Peyer's patch (tissue), 4 donors: Measurements from ENCODE around the gene UBAC2. TPM values are rescaled to one million over a fixed set of nuclear protein-coding genes. Genes with fewer than 3 reads are reported as not detected.

ENCODE experiments used
- DNase-seq, 3 donors: peaks; one replicate each; pipeline ENCODE4 v3.0.0-alpha.2; 2017 to 2019
- H3K27ac ChIP-seq, 4 donors: fragments of 200-600 bp; sonication (generic); one replicate each; pipeline ENCODE4 v1.5.1; 2016 to 2019
- H3K27me3 ChIP-seq, 2 donors: fragments of 200-600 bp; sonication (generic); one replicate each; pipeline ENCODE4 v1.5.1; 2019
- H3K36me3 ChIP-seq, 3 donors: fragments of 200-600 bp; sonication (generic); one replicate each; pipeline ENCODE4 v1.5.1; 2016 to 2019
- H3K4me1 ChIP-seq, 4 donors: fragments of 200-600 bp; sonication (generic); one replicate each; pipeline ENCODE4 v1.5.1; 2016 to 2019
- H3K4me3 ChIP-seq, 4 donors: fragments of 200-600 bp; sonication (generic); 1 replicate in 3 of 4; 2 replicates in 1 of 4; pipeline ENCODE4 v1.5.1; 2016 to 2019; ENCODE audit warnings: mild to moderate bottlenecking in 1 of 4
- H3K9me3 ChIP-seq, 4 donors: fragments of 200-600 bp; sonication (generic); one replicate each; pipeline ENCODE4 v1.5.1; 2016 to 2019; ENCODE audit warnings: mild to moderate bottlenecking in 1 of 4
- POLR2A ChIP-seq, 2 donors: fragments of 450-650 bp; IDR thresholded peaks; one replicate each; pipeline ENCODE4 v1.5.1; 2017; ENCODE audit warnings: antibody characterized with exemption in 2 of 2, mild to moderate bottlenecking in 2 of 2, moderate library complexity in 2 of 2
- total RNA-seq, 4 donors: library from RNA; depleted of rRNA; stranded (reverse); fragments of >200 nt; gene quantifications; one replicate each; pipeline ENCODE4 v1.1.0, GENCODE V29; 2016
- TF ChIP-seq, protein P1 (sequence below), 6 experiments: fragments of 450-650 bp in 4 of 6; fragments of 200-600 bp in 2 of 6; sonication (generic) in 1 of 6; IDR thresholded peaks; one replicate each; pipeline ENCODE4 v1.5.1; 2017 to 2019; ENCODE audit warnings: antibody characterized with exemption in 6 of 6, mild to moderate bottlenecking in 3 of 6, moderate library complexity in 1 of 6

Gene UBAC2
- total RNA-seq, 4 donors from 2014 or later = 38.8 to 67.8 (median 63.4) TPM

DNA sequence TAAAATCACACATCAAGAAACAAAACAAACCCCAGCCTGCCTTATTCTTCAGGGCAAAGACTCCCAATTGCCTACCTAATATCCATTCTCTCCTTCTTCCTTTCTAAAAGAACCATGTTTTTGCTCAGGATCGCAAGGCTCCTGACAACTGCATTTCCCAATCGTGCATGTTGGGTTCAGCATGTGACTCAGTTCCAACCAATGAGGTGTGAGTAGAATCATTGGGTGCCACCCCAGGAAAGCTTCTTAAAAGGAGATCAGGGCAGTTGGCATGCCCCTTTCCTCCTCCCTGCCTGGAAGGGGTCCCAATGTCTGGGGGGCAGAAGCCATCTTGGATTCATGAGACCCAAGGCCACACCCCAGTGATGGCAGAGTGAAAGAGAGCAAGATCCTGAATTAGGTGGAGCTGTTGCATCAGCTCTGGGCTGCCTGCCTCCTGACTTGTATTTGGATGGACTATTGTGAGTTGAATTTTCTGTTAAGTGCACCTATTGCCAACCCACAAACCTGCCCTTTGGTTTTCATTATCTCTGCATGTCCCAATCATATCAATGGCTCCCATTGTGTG lies 26.0 kb upstream of the UBAC2 start:
- H3K27ac ChIP-seq = no peak overlapping the region
- H3K36me3 ChIP-seq = no peaks in the 10 kb centered on the region
- DNase-seq = no peak
- TF ChIP-seq, protein P1, sequence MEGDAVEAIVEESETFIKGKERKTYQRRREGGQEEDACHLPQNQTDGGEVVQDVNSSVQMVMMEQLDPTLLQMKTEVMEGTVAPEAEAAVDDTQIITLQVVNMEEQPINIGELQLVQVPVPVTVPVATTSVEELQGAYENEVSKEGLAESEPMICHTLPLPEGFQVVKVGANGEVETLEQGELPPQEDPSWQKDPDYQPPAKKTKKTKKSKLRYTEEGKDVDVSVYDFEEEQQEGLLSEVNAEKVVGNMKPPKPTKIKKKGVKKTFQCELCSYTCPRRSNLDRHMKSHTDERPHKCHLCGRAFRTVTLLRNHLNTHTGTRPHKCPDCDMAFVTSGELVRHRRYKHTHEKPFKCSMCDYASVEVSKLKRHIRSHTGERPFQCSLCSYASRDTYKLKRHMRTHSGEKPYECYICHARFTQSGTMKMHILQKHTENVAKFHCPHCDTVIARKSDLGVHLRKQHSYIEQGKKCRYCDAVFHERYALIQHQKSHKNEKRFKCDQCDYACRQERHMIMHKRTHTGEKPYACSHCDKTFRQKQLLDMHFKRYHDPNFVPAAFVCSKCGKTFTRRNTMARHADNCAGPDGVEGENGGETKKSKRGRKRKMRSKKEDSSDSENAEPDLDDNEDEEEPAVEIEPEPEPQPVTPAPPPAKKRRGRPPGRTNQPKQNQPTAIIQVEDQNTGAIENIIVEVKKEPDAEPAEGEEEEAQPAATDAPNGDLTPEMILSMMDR (IDR thresholded peaks at IDR 0.05) = no peak
- TF ChIP-seq POLR2A (IDR thresholded peaks at IDR 0.05) = no peak
- H3K4me1 ChIP-seq = peaks cover 0 to 7% (median 2%) of the 10 kb centered on the region in 4 donors
- H3K27me3 ChIP-seq = no peaks in the 10 kb centered on the region
- no peaks in the 10 kb centered on the region for H3K9me3 ChIP-seq
- H3K4me3 ChIP-seq = no peak overlapping the region

DNA sequence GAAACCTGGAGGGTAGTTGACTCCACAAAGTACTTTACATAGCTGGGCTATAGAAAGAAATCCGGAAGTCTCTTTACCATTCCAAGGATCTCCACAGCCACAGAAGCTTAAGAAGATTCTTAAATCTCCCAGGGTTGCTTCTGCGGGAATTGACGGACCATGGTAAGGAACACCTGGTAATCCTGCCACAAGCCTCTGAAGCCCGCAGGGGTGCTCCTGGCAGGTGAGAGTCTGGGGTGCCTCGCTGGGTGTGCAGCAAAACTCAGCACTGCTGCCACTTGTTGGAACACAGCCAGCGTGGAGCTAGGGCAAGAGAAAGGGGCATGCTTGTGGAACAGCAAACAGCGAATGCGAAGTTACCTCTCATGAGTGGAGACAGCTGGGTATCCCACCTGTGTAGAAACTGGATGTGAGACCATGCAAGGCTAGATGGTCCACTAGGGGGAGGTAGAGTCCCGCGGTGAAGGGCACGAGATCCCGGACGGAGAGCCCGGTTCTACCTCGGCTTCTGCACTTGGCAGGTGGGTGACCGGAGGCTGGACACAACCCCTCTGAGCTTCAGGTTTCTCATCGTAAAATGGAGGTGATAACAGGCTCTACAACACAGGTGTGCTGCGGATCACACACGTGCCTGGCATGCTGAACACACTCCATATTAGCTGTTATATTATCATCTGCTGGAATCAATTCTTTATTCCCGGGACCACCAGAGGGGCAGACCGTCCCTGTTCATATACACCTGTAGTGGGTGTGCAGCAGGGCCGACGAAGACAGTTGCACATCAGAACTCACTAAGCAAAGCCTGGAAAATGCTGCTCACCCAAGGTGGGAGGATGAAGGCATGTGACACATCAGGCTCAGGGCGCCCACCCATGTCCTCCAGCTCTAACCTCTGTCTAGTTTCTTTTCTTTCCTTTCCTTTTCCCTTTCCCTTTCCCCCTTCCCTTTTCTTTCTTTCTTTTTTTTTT lies 24.1 kb upstream of the UBAC2 start:
- no peaks in the 10 kb centered on the region for H3K9me3 ChIP-seq
- no peak overlapping the region for H3K4me3 ChIP-seq
- peaks cover 0 to 7% (median 2%) of the 10 kb centered on the region in 4 donors for H3K4me1 ChIP-seq
- no peak for TF ChIP-seq POLR2A (IDR thresholded peaks at IDR 0.05)
- TF ChIP-seq, protein P1 (IDR thresholded peaks at IDR 0.05) = peak; percentile 68 to 95 (median 88)
- peak; percentile 81 to 91 (median 85) for DNase-seq
- H3K27me3 ChIP-seq = no peaks in the 10 kb centered on the region
- H3K27ac ChIP-seq = no peak overlapping the region
- no peaks in the 10 kb centered on the region for H3K36me3 ChIP-seq

DNA sequence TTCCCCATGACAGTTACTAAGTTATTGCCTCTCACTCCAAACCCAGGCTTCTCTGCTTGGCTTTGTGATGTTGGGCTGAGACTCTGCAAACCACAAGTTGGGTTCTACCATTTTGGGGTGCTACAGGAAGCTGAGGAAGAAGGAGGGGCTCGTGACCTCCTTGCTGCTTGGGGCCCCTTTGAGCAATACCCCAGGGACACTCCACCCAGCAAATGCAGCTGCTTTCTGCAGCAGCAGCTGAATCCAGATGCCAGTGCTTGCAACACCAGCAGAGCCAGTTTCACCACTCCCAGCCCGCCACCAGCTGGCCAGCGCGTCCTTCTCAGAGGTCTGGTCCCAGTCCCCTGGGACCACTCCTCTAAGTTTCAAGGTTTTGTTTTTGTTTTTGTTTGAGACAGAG lies 22.0 kb upstream of the UBAC2 start:
- no peaks in the 10 kb centered on the region for H3K27me3 ChIP-seq
- TF ChIP-seq, protein P1 (IDR thresholded peaks at IDR 0.05) = no peak
- TF ChIP-seq POLR2A (IDR thresholded peaks at IDR 0.05) = no peak
- peaks cover 0 to 7% (median 2%) of the 10 kb centered on the region in 4 donors for H3K4me1 ChIP-seq
- H3K4me3 ChIP-seq = no peak overlapping the region
- peaks cover 0 to 5% (median 0%) of the 10 kb centered on the region in 4 donors for H3K9me3 ChIP-seq
- peak overlapping the region in 1 of 4 donors; percentile 52 for H3K27ac ChIP-seq
- DNase-seq = peak in 2 of 3 donors; percentile 63 to 71
- no peaks in the 10 kb centered on the region for H3K36me3 ChIP-seq

DNA sequence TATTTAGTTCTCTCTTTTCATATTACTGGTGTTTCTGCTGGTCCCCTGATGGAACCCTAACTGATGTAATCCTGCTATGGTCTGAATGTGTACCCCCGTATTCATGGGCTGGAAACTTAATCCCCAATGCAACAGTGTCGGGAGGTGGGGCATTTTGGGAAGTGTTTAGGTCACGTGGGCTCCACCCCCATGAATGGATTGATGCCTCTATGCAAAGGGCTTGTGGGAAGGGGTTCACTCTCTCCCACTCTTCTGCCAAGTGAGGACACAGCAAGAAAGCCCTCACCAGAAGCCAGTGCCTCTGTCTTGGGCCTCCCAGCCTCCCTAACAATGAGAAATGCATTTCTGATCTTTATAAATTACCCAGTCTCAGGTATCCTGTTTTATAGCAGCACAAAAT lies 21.2 kb upstream of the UBAC2 start:
- DNase-seq = no peak
- peaks cover 0 to 7% (median 2%) of the 10 kb centered on the region in 4 donors for H3K4me1 ChIP-seq
- no peak for TF ChIP-seq POLR2A (IDR thresholded peaks at IDR 0.05)
- TF ChIP-seq, protein P1 (IDR thresholded peaks at IDR 0.05) = no peak
- H3K27me3 ChIP-seq = no peaks in the 10 kb centered on the region
- peaks cover 0 to 5% (median 0%) of the 10 kb centered on the region in 4 donors for H3K9me3 ChIP-seq
- no peaks in the 10 kb centered on the region for H3K36me3 ChIP-seq
- H3K27ac ChIP-seq = peak overlapping the region in 1 of 4 donors; percentile 52
- no peak overlapping the region for H3K4me3 ChIP-seq

DNA sequence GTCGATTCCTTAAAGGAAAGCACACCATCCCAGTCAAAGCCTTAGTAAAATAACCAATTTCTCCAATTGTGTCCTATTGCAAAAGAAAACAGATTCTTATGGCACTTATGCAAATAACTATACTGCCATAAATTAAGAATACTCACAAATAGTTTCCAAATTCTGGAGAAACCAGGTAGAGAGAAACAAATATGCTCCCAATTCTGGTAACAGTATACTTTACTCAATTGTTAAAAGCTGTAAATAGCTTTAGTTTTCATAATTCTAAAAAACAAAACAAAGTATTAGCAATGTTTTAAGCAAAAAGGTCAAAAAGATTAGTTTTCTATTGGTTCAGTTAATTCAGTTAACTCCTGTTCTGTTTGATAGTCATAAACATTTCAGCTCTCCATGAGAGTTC lies 18.2 kb upstream of the UBAC2 start:
- Histone ChIP-seq H3K9me3 (peaks cover 0 to 5% (median 0%) of the 10 kb centered on the region in 4 donors), H3K36me3 (no peaks in the 10 kb centered on the region), H3K27ac (no peak overlapping the region), H3K4me1 (peaks cover 0 to 4% (median 0%) of the 10 kb centered on the region in 4 donors), H3K4me3 (no peak overlapping the region), H3K27me3 (no peaks in the 10 kb centered on the region)
- TF ChIP-seq, protein P1 (IDR thresholded peaks at IDR 0.05) = no peak
- no peak for TF ChIP-seq POLR2A (IDR thresholded peaks at IDR 0.05)
- DNase-seq = no peak
